HT1080 (cell line): ENCODE measurements around the gene HMG20A. TPM values are rescaled to one million over a fixed set of nuclear protein-coding genes. Genes with fewer than 3 reads are reported as not detected.

Experiments
- DNase-seq: peaks from one replicate; pipeline ENCODE4 v3.0.0-alpha.2; 2015; ENCODE audit warnings: low read depth
- total RNA-seq: library from RNA; depleted of rRNA; stranded (reverse); fragments of >200 nt; shearing (Covaris generic); gene quantifications from 2 replicates; pipeline ENCODE4 v1.2.3, GENCODE V29; 2014

The HMG20A gene
- total RNA-seq, 1 experiment from 2014 or later, result 34.1 TPM

- DNase-seq, result no peak
Observed at GRCh38 chr15:77515613-77516012, 94.9 kb downstream of the HMG20A start.

DNA sequence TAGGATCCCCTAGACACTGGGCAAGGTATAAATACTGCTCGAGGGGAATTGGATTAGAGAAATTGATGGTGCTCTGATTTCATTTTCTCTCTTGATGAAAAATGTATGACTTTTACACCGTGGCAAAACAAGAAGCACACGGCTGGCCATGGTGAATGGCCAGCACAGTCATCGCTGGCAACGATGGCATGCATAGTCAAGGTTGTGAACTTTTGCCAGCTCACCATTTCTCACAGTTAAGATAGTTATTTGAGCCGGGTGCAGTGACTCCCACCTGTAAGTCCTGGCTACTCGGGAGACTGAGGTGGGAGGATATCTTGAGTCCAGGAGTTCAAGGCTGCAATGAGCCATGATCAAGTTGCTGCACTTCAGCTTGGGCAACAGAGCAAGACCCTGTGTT is 95.4 kb downstream of the HMG20A start:
- peak; percentile 69 for DNase-seq

DNA sequence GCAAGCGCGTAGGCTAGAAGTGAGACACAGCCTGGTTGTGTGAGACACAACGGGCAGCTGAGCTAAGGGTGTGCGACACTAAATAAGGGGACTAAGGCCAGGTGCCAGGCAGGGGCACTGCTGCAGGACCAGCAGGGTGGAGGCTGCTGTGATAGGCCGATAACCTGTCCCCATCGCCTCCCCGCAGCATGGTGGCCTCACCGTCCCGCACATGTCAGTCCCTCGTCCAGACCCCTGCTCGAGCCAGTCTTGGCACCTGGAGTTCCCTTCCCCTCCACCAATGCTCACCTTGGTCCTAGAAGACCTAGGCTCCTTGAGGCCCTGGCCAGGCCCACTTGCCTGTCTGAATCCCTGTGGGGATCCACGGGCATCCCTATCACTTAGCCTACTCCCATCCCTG is 96.1 kb downstream of the HMG20A start:
- no peak for DNase-seq

DNA sequence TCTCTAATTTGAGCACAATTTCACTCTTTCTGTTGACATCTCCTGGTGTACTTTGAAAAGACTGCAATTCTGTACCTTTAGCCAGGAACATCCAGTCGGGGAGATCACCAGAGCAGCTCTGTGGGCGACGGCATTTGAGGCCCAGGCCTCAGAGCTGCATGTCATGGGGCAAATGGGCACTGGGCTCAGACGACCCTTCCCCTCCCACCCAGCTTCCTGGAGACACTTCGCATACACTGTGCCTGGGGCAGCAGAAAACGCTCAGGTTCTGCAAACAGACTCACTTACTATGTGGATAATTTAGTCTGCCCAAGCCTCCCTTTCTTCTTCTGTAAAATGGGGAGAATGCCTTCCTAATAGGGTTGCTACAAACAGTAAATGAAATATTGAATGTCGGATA is 96.9 kb downstream of the HMG20A start:
- DNase-seq, result no peak

GRCh38 chr15:77518458-77518857 is 97.8 kb downstream of the HMG20A start:
- DNase-seq, result no peak

- DNase-seq, result no peak
Observed at GRCh38 chr15:77519540-77519939, 98.9 kb downstream of the HMG20A start.

DNA sequence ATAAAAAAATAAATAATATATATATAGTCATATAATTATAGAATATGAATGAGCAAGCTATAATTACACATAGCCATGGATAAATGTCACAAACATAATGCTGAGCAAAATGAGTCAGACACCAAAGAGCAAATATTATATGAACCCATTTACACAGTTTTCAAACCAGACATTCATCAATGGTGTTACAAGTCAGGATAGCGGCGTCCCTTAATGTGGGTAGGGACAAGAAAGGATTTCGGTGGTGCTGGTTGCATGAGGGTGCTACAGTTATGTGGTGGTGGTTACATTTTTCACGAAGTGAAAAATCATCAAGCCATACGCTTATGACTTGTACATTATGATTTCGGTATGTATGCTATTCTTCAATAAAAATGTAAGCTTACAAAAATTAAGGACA is 100.5 kb downstream of the HMG20A start:
- no peak for DNase-seq

DNA sequence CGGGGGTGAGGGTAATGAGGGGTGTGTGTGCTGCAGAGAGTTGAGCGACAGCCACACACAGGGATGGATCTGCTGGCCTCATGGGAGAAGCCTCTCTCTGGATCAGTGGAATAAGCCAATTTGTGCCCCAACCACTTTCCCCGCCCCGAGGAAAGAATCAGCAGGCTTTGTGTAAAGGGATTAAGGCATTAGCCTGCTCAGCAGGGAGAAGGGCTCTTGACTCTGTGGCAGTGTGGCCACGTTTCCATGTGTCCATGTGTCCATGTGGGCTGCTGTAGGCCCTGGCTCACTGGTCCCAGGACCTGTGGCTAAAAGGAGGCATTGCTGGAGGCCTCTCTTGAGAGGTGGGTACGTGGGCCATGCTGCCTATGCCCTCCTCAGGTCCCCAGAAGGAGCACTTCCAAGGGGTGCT is 104.7 kb downstream of the HMG20A start:
- no peak for DNase-seq

DNA sequence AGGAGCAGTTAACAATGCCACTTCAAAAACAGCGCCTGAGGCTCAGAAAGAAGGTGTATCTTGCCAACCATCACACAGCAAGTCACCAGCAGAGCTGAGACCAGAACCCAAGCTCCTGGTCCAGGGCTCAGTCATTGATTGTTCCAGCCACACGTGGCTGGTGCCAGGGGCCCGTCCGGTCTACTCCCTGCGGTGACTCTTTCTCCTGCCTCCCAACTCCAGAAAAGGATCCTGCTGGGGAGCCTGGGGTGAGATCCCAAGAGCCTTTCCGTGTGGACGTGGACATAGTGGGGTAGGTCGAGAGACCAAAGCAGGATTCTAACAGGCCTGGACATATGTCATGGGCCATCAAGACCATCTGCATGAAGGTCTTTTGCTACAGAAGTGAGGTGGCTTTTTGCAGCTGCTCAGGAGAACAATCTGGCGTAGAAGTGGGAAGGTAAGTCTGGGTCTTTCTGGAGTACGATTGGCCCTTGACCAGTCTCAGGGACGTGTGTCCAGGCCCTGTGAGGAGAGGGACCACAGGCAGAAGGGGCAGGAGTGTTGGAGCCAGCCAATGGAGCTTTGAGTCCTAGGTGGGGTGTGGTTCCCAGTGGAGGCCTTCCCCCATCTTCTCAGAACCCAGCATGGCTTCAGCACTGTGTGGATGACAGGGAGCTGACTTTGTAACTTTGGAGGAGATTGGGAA is 105.4 kb downstream of the HMG20A start:
- no peak for DNase-seq

- DNase-seq, result no peak
Observed at GRCh38 chr15:77526595-77527163, 106.0 kb downstream of the HMG20A start.

GRCh38 chr15:77527164-77527778 is 106.6 kb downstream of the HMG20A start:
- DNase-seq, result no peak

- no peak for DNase-seq
Observed at GRCh38 chr15:77527831-77528231, 107.1 kb downstream of the HMG20A start.

GRCh38 chr15:77528290-77528967 is 107.7 kb downstream of the HMG20A start:
- DNase-seq, result no peak

- no peak for DNase-seq
Observed at GRCh38 chr15:77528968-77529319, 108.3 kb downstream of the HMG20A start.

DNA sequence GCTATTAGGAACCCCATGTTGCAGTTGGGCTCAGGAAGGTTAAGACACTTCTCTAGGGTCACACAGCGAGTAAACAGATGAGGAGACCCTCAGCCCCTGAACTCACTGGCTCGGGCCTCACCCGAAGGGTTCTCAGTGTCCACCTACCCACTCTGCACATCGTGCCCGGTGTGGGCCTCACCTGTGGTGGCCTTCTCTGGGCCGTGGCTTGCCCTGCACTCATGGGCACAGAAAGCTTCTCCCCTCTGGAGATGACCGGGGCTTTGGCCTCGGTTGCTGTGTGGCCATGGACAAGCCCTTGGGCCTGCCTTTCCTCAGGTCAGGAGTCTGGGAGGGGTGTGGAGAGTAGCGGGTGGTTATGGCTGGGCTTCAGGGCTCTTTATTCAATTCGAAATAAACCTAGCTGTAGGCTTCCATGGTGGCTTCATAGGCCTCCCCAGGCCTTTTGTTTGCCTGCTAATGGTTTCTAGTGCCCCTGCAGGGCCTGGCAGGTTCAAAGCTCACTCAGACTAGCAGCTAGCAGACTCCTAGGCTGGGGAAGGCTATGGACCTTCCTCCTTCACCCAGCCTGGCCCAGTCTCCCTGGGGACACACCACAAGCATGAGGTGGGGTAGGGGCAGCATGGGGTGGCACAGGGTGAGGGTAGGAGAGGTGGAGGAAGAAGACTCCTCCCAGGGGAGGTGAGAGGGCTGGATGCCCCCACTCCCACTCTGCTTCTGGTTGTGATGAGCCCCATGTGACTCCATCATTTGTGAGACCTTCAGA is 108.9 kb downstream of the HMG20A start:
- no peak for DNase-seq

GRCh38 chr15:77530576-77530975 is 109.9 kb downstream of the HMG20A start:
- no peak for DNase-seq

- DNase-seq, result no peak
Observed at GRCh38 chr15:77531191-77532000, 110.7 kb downstream of the HMG20A start.

GRCh38 chr15:77532067-77532710 is 111.5 kb downstream of the HMG20A start:
- DNase-seq, result no peak

DNA sequence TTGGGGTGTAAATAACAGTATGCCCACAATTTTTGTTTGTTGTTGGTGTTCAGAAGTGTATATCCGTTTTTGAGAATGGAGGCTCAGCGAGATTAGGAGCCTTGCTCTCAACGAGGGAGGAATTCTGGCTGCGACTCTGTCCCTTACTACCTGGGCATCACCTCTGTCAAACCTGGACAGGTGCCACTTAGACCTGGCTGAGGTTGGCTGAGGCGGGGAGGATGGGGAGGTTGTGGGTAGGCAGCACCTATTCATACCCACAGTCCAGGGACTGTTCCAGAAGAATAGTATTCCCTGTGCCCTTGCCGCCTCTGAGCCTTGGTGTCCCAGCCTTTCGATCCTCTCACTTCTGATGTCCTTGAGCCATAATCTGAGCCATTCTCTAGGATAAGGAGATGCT is 112.2 kb downstream of the HMG20A start:
- no peak for DNase-seq
